Measurements from ENCODE around the gene PHYKPL.
"Not testable (repeated sequence)": the region's sequence is repeated elsewhere in the genome, so short reads cannot be mapped to it uniquely, and the experiment has no call there.

The PHYKPL gene

DNA sequence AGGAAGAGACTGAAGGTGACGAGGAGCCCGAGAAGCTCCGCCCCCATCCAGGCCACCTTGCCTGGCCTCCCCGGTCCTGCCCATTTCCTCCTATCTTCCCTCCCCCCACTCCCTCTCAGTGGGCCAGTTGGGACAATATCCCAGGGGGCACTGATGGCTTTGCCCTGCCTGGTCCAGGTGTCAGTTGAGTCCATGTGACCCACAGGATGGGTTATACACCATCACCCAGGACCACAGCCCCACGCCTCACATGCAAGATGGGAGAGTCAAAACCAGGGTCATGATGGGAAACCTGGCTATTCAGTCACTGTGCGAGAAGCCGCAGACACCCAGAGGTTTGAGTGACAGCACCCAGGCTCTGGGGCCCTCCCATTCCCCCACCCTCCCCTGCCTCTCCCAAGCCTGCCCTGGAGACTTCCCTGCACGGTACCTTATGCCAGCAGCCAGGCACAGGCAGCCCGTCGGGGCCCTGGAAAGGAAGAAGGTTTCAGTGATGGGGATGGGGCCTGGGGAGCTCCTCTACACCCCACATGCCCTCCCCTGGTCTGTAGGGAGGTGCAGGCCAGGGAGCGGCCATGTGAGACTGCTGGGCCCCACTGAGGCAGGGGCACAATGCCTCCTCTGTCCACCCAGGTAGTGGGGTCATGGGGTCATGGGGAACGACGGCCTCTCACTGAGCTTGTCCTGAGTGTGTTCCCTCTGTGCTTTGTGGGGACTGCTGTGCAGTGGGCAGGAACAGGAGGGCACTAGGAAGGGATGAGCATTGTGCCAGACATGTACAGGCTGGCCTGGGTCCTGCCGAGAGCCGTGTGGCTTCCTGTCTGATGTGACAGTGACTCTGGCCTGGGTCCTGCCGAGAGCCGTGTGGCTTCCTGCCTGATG, 6.3 kb upstream of the PHYKPL start:
- FAIRE-seq, result no peak

DNA sequence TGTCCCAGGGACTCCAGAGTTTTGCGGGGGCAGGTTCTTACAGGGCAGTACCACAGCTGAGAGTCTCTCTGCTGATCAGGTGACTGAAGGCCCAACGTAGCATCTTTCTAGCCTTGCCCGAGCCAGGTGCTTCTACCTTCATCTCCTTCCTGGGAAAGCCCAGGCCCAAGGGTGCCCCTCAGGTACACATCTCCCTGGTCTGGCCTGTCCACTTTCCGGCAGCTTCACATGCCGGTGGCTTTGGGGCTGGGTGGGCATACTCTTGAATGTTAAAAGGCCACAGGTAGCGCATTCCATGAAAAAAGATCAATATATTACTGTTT, 5.7 kb upstream of the PHYKPL start:
- no peak for FAIRE-seq

DNA sequence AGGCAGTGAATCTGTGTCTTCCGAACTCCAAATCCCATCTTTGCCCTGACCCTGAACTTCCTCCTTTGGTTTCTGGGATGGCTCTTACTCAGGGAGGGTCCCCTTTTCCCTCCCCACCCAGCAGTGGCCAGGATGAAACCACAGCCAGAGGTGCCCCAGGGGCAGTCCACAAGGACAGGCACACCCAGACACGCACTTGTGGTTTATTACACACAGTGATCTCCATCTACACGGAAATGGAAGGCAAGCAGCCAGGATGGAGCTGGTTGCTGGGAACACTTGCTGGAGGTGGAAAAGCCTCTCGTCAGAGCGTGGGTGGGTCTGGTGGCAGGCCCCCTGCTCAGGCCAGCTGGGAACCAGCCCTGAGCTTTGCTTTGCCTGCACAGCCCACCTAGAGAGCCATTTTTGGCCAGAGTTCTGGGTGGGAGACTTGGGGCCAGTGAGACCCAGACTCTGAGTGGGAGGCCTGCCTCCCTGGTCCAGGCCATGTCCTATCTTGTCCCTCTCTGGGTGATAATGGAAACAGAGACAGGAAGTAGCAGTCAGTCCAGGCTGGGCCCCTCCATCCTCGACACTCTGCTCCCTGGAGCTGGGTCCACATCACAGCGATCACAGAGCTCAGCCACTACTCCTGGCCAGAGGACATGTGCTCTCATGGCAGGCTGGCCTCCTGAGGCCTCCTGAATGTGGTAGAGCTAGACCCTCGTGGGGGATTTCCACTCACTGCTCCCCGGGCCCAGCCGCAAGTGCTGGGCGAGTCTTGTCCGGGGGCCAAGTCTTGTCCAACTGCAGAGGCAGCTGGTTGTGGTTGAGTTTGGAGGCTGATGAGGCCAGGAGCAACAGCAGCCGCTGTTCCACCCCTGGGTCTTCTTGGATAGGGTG, 5.1 kb upstream of the PHYKPL start:
- no peak for FAIRE-seq

DNA sequence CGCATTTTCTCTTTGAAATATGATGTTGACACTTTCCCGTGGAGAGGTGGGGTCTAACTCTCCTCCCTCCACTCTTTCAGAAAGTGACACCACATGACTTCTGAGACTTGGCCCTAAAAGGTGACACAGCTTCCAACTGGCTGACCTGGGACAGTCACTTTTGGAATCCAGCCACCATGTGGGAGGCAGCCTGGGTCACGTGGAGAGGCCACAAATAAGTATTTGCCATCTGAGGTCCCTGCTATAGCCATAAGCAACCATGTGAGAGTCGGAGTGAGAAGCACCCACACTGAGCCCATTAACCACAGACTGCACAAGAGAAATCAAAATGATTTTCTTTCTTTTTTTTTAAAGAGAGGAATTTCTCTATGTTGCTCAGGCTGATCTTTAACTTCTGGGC, 4.1 kb upstream of the PHYKPL start:
- no peak for FAIRE-seq

DNA sequence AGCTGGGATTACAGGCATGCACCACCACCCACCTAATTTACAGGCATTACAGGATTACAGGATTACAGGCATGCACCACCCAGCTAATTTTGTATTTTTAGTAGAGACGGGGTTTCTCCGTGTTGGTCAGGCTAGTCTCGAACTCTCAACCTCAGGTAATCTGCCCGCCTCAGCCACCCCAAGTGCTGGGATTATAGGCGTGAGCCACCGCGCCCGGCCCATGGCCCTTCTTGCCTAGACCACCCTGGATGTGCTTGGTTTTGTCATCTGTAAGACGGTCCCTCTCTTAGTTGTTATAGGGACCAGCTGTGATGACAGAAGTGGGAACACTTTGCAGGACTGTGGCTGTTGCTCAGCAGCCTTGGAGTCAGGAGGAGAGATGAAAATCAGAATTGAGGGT, 3.5 kb upstream of the PHYKPL start:
- FAIRE-seq, result no peak

DNA sequence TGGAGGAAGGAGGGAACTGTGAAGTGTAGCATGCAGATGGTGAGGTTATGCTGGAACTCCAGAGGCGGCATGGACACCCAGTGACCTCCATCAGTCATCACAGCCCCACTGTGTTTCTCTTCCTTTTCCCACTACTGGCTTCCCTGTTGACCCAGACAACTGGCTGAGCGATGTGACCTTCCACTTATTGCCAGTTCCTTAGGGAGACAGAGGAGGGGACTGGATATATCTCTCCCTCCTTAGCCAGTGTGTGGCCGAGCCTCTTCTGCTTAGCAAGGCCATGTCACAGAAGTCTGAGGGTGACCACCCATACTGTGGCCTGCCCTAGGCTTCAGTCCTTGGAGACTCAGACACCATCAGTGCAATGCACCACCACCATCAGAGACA, 3.0 kb upstream of the PHYKPL start:
- no peak for FAIRE-seq

DNA sequence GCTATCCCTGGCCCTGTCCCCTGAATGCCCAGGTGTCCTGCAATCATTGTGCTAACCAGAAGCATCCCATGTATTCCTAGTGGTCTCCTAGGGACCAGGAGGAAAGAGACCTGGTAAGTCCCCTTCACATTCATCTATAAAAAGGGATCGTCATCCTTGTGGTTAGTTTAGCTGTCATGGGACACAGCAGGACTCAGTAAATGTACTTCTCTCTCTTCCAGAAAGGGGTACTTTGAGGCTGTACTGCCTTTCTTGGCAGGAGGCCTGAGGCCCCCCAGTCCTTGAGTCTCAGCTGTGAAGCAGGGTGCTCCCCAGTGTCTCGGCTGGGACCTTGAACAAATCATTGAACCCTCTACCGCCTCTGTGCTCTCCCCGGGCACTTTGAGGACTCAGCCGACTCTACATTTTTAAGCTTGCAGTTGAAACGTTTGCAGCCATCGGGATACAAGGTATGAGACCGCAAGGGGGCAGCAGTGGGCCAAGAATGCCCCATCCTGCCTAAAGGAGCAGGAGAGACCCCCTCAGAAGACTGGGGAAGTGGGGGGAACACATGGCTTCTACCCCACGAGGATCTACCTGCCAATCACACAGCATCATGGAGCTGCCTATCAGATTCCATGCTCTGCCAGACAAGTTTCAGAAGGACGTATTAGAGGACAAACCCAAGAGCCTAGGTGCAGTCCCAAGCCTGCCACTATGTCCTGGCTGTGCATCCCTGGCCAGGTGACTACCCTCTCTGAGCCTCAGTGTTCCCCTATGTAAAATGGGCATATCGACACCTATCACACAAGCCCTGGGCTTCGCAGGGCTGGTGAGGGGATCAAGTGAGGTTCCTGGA, 2.4 kb upstream of the PHYKPL start:
- FAIRE-seq, result no peak

DNA sequence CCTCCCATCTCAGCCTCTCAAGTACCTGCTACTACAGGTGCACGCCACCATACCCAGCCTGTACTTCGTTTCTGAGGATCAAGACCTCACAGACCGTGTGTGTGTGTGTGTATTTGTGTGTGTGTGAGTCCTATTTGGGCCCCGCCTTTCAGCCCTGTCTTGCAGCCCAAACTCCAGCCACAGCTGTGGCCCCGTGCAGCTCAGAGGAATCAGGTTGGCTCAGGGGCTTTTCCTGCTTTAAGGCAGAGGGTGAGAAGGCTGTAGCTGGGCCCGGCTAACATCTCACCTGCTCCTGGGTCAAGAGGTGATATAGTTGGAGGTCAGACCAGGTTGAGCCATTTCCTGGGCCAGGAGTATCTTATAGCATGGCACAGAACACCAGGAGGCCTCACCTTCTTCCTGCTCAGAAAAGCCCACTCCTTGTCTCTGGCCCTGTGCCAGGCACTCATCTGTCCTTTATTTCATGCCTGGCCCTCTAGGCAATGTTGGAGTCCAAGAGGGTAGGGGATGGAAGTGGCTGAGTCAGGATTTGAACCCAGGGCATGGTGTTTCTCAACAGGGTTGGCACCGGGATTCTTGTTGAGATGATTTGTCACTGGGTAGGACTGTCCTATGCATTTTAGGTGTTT, 1.6 kb upstream of the PHYKPL start:
- no peak for FAIRE-seq

DNA sequence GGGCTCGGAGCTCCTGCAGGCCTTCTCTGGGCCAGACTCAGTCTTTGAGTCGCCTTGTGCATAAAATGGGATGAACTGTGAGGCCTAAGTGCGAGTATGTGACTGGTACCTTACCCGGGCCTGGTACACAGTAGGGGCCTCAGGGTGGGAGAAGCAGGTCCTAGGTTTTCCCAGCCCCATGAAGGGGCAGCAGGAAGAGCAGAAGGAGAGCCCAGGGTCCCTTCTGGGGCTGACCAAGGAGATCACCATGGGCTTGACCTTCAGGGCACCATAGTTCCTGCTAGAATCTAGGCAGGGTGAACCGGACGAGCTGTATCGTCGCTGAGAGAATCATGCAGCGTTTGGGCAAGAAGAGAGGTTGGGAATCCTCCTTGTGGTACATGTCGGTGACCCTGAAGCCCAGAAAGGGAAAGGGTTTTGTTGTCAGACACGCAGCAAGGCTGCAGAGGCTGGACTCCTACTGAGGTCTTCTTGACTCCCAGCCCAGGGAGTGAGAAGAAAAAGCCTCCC, 373 bp upstream of the PHYKPL start:
- FAIRE-seq, result no peak

DNA sequence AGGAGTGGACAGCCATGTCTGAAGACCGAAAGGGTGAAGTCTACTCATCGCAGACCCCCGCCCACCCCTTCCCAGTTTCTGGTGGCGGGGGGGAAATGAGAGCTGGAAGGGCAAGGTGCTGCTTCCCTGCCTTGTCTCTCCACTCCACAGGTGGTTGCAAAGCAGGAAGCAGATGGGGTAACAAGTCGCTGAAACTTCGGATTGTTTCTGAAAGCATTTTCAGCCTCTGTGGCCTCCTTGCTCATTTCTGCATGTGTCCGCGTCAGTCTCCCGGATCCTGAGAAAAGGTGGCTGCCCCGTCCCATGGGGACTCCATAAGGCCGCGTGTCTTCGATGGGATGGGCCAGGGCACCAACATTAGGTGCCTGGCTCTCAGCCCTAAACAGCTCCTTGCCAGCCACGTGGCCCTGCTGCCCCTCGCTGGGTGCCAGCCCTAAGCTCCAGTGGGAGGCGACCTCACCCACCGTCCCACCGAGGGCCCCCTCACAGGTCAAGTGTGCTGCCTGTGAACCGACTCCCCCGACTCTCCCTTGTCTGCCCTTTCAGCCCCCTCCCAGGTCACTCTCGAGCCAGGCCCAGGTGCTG, 971 bp downstream of the PHYKPL start:
- no peak for FAIRE-seq

DNA sequence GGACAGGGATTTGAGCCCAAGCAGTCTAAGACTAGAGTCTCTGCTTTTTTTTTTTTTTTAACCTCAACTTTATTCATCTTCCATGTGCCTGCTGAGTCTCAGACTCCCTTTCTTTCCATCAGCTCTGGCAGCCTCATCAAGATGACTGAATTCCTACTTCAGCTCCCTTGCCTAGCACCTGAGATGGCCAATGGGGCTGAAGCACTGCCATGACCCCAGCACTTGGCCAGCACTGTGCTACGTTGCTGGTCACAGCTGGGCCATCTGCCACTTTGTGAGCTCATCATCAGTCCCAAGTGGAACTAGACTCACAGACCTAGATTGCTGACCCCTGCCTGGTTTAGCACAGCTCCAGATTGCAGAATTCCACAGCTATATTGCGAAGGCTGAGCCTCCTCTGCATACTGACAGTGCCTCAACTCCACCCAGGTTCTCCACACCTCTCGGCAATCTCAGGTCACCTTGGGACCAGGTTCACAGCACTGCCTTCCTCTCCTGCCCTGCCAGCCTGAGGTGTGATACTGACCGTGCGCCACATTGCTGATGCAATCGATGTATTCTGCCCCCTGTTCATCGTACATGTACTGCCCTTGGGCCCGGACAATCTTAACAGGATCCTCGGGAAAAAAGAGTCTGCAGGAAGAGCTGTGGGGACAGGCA, 1.6 kb downstream of the PHYKPL start:
- no peak for FAIRE-seq

DNA sequence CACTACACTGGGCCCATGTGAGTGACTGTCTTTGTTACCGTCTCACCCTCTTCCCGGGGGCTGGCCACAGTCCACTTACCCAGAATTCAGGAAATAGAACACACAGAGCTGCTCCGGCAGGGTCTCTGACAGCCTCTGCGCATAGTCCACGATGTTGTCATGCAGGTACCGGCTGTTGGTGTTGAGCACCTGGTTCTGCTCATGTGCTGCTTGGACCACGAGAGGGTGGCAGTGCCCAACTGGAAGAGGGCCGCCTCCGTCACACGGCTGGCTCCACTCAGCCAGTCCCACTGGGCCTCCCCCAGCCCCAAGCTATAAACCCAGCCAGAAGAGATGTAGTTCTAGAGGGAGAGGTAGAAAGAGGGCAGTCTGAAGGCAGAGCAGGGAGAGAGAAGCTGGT, 2.7 kb downstream of the PHYKPL start:
- no peak for FAIRE-seq

DNA sequence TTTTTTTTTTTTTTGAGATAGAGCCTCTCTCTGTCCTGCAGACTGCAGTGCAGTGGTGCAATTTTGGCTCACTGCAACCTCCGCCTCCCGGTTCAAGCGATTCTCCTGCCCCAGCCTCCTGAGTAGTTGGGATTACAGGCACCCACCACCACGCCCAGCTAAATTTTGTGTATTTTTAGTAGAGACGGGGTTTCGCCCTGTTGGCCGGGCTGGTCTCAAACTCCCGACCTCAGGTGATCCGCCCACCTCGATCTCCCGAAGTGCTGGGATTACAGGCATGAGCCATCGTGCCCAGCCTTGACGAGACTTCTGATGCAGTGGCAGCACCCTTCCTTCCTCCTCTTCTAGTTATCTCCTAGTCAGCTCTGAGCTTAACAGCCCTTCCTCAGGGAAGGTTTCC, 3.5 kb downstream of the PHYKPL start:
- FAIRE-seq, result not testable (repeated sequence)

DNA sequence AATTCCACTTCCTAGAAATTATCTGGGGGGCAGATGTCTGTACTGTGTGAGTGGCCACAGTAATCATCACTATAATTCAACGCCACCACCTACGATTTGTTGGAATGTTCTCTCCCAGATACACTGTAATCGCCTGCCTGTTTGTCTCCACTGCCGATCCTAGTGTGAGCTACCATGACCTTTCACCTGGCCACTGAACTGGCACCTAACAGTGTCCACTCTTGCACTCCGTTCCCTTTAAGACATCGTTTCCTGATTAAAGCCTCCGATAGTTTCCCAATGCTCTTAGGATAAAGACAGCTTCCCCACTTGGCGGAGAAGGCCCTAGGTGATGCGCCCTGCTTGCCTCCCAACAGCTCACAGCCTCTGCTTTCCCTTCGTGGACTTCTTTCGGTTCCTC, 4.0 kb downstream of the PHYKPL start:
- no peak for FAIRE-seq

DNA sequence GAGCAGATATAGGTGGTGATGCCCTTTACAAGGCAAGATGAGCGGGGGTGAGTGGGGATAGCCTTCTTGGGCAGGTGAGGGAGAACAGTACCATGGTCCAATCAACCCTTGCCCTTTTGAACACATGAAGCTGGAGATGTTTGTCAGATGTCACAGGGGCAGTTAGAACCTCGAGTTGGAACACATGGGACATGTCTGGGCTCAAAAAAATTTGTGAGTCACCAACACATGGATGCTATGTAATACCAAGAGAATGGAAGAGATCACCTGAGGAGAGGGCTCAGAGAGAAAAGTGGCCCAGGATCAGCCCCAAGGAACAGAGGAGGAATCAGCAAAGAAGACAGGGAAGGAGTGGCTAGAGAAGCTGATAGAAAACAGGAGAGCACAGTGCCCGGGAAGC, 4.7 kb downstream of the PHYKPL start:
- no peak for FAIRE-seq

DNA sequence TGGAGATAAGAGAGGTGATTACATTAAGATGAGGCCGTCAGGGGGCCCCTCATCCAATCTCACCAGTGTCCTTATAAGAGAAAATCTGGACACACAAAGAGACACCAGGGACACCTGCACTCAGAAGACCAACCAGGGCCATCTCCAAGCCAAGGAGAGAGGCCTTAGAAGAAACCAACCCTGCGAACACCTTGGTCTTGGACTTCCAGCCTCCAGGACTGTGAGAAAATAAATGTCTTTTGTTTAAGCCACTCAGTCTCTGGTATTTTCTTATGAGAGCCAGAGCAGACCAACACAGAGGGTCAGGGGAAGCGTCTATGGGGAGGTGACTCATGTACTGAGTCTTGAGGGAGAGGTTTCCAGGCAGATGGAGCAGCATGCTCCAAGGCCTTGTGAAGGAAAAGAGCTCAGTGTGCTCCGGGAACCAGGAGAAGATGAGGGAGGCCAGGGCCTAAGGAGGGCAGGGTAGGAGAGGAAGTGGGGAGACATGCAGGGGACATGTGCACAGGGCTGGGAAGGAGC, 5.4 kb downstream of the PHYKPL start:
- FAIRE-seq, result no peak

DNA sequence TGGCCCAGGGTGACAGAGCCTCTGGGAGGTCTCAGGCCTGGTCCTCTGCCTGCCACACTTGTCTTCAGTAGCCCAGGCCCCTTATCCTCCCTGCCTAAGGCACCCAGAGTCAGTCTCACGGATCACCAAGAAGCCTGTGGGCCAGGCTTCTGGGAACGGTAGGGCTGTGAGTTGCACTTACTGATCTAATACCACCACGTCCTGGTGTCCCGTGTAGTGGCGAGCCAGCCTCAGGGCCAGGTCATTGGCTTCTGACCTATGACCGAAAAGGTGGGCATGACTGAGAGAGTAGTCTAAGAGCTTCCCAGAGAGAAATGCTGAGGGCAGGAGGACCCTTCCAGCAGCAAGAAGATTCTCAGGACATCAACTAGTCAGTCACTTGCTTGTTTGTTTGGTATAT, 7.4 kb downstream of the PHYKPL start:
- FAIRE-seq, result no peak

DNA sequence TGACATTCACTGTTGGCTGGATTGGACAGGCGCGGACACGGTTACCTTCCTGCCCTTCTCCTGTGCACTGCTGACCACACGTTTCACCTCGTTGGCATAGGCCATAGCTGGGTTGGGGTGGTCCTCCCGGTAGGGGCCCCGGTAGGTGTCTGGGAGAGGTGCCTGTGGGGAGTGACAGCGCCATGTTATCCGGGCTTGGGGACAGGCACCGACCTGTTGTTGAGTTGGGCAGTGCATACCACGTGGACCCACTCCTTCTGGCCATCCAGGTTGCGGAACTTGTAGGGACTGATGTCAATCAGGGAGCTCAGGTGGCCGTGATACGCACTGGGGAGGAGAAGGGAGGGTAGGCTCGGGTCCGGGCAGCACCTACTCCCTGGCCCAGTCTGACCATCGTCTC, 8.2 kb downstream of the PHYKPL start:
- no peak for FAIRE-seq

DNA sequence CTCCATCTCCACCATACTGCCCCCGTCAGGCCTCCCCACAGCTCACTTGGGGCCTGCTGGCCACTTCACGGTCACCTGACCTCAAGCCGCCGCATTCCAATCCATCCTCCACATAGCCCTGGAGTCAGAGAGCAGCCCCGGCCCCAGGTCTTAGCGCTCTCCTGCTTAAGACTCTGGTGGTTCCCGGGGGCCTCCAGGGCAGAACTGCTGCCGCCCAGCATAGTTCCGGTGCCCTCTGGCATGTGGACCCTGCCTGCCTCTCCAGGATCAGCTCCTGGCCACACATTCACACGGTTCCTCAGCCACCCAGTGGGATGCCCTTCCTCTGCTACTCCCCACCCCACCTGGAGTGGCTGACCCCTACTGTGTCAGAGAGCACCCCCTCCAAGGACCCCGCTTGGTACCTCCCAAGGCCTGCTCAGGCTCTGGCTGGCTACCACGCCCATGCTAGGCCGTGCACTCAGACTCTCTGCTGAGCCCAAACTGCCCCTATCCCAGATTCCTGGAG, 8.7 kb downstream of the PHYKPL start:
- FAIRE-seq, result no peak

DNA sequence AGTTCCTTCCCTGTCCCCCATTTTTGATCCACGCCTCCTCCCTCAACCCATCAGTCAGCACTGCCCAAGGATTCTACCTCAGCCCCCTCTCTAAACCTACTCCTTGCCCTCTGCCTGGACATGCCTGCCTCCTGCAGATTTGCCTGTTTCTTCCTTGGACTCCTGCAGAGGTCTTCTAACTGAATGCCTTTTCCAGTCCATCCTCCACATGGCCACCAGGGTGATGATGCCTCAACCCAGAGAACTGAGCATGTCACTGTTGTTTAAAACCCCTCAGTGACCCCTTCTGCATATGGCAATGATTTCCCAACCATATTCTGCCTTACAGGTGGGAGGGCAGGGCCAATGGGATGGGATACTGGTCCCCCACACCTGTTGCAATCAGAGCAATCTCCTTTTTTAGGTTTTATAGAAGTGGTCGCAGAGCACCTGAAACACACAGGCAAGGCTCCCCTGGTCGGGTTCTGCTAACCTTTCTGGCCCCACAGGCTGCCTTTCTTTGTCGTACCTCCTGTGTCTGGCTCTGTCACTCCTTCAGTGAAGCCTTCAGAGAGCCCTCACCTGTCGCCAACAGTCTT, 9.3 kb downstream of the PHYKPL start:
- no peak for FAIRE-seq

DNA sequence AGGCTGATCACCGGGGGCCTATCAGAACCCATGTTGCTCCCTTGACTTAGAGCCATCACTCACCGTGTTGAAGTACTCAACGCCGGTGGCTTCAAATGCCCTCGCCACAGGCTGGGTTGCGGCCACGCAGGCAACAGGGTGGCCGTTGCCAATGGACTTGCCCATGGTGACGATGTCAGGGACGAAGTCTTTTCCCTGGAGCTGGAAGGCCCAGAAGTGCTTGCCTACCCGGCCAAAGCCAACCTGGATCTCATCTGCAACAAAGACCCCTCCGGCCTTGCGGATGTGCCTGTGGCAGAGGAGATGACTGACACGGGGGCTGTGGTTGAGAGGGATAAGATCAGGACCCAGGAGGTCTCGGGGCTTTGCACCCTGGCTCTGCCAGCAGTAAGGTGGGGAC, 10.3 kb downstream of the PHYKPL start:
- no peak for FAIRE-seq
